GM18870 (cell line): ENCODE data around the gene MRGPRE.
"Not testable (repeated sequence)": the region's sequence is repeated elsewhere in the genome, so short reads cannot be mapped to it uniquely, and the experiment has no call there.

Source experiments
- ATAC-seq: cut with Tn5 transposase; IDR thresholded peaks from one replicate; pipeline ENCODE4 v1.9.1; 2021; ENCODE audit warnings: moderate library complexity; ENCODE audit not compliant: unreplicated experiment

MRGPRE gene, protein sequence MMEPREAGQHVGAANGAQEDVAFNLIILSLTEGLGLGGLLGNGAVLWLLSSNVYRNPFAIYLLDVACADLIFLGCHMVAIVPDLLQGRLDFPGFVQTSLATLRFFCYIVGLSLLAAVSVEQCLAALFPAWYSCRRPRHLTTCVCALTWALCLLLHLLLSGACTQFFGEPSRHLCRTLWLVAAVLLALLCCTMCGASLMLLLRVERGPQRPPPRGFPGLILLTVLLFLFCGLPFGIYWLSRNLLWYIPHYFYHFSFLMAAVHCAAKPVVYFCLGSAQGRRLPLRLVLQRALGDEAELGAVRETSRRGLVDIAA

DNA sequence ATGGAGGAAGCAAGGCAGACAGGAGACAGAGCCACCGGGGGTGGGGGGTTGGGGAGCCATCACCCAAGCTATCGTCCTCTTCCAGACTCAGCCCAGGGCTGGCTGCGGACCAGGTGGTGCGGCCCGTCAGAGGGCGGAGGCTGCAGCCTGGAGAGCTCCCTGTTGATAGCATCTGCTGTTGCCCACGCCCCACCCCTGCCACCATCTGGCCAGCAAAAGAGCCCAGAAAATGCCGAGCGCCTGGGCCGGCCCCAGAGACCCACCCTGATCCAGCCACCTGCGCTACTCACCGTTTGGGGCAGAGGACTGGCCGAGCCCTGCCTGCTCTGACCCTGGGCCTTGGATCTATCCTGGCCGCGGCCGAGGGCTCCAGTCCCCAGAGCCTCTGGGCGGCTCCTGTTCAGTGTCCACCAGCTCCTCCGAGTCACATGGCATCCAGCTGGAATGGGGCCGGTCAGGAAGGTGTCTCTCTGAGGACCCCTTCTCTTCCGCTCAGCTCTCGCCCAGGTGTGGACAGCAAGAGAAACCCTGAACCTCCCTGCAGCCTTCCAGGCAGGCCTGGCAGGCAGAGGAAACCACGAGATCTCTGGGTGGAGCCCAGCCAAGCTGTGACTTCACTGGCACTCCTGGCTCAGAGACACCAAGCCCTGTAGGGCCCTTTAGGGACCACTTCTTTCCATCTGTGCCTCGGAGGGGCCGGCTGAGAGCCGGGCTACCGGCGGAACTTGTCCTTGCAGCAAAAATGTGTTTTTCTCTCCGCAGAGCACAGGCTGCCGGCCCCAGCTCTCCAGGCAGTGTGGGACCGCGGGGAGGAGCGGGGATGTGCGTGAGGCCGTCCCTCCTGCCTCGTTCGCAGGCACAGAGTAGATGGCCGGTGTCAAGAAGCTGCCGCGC is at the start of gene MRGPRE:
MRGPRE (minus strand) TSS at position 567 of the 894 bp plus-strand sequence. CDS start 3,618 bp downstream, outside the sequence.
- ATAC-seq, result no peak

DNA sequence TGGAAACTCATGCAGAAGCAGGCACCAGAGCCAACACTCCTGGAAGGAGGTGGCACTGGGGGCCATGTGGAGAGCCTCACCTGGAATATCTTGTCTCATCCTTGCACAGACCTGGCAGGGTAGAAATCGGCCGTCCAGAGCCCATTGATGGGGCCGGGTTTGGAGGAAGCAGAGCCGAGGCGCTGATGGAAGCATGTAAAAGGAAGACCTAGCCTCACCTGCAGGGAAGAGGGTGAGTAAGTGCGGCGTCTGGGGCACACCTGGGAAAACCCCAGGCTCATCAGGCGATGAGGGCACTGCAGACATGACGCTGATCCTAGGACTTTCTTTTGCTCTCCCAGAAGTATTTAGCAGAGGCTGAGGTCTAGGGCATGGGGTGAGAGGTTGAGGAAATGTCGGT is 48.9 kb upstream of the MRGPRE start:
- ATAC-seq, result not testable (repeated sequence)

DNA sequence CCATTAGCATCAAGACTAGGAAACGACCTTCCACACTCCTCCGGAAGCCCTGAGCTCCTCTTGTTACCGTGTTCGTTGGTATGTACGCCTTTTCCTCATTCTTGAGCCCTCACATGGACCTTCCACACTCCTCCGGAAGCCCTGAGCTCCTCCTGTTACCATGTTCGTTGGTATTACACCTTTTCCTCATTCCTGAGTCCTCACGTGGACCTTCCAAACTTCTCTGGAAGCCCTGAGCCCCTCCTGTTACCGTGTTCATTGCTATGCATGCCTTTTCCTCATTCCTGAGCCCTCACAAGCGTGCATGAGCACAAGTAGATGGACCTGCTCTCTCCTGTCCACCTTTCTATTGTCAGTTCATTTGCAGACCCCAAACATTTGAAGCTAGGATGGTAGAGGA is 48.4 kb upstream of the MRGPRE start:
- ATAC-seq, result not testable (repeated sequence)

DNA sequence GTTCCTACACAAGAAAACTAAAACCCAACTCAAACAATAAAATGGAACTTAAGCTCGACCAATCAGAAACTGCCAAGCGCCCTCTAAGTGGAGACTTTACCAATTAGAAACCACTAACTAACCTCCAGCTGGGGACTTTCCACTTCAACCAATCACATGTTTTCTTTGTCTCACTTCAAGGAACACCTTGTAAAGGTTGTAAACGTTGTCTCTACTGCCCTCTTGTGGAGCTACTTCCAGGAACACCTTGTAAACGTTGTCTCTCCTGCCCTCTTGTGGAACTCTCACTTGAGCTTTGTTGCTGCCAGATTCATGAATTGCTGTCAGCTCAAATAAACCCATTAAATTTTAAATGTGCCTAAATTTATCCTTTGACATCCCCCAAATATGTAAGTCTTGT is 46.7 kb upstream of the MRGPRE start:
- ATAC-seq, result not testable (repeated sequence)

DNA sequence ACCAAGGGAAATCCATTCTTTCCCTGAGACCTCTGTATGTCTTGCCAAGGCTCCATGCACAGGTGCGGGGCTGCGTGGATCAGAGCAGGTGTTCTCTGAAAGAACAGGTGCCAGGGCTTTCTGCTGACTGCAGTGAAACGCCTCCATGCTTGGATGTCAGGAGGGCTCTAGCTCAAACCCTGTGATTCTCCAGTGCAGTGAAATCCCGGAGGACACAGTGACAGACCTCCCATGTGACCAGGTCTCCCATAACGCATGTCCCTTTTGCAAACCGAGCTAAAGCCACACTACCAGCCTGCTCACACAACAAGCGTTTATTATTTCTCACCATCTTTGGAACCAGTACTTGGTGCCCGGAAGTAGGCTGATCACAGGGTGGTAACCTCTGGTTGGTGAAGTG is 41.4 kb upstream of the MRGPRE start:
- not testable (repeated sequence) for ATAC-seq

DNA sequence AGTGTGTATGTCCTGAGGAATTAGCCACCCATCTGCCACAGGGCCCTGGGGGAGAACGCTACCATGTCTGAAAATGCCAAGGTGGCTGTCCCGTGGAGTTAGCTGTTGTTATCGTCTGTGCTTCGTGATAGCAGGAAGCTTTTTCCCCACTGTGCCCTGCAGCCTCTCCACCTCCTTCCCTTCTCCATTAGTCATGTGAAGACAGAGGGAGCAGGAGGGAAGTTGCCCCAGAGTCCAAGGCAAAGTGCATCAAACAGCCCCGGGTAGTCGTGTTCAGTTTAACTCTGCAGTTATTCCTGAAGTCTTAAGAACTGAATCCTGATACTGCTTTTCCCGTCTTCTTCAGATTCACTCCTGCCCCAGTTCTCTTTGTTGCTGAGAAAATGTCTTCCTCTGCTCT is 30.3 kb upstream of the MRGPRE start:
- ATAC-seq, result not testable (repeated sequence)

DNA sequence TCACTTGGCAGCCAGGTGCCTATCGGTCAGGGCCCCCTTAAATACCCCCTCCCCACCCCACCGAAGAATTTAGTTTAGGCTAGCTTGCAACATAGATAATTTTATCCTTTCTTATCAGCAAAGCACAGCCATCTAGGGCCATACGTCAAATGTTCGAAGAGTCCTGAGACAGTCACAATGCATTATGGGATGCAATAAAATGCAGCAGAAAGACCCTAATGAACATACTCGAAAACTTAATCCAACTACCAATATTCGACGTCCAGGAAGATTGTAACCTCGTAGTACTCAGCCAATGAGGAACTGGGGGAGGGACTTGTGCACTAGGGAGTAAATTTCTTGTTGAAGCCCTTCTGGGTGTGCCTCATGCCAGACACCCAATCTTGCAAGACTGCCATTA is 29.6 kb upstream of the MRGPRE start:
- not testable (repeated sequence) for ATAC-seq

DNA sequence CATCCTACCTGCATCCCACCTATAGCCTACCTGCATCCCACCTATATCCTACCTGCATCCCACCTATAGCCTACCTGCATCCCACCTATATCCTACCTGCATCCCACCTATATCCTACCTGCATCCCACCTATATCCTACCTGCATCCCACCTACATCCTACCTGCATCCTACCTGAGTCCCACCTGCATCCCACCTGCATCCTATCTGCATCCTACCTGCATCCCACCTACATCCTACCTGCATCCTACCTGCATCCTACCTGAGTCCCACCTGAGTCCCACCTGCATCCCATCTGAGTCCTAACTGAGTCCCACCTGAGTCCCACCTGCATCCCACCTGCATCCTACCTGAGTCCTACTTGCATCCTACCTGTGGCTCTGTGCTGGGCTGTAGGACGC is 25.3 kb upstream of the MRGPRE start:
- ATAC-seq, result not testable (repeated sequence)

DNA sequence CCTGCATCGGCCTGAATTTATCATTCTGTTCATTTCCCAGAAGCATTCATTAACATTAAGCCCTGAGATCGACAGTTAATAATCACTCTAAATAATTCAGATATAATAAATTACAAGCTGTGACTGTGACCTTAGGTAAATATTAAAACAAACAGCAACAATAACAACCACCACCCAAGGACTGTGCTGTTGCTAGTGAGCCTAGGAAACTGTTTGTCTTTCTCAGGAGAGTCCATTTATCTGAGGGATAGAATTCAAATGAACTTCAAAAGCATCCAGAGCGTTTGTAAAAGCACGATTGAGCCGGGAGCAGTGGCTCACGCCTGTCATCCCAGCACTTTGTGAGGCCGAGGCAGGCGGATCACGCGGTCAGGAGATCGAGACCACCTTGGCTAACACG is 23.0 kb upstream of the MRGPRE start:
- not testable (repeated sequence) for ATAC-seq

DNA sequence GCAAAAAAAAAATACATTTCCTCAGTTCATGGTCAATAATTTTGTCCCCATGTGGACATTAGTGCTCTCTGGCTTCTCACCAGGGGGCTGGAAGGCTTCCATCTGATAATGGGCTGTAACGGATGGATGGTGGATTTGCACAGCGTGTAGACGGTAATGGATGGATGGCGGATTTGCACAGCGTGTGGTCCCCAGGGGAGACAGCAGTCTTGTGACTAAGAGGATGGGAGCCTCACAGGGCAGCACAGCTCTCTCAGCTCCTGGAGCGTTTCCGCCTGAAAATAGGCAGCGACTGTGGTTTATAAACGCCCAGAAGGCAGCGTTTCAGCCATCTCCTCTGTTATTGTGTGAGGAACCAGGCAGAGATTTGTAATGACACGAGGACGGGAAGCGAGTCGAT is 22.6 kb upstream of the MRGPRE start:
- not testable (repeated sequence) for ATAC-seq

DNA sequence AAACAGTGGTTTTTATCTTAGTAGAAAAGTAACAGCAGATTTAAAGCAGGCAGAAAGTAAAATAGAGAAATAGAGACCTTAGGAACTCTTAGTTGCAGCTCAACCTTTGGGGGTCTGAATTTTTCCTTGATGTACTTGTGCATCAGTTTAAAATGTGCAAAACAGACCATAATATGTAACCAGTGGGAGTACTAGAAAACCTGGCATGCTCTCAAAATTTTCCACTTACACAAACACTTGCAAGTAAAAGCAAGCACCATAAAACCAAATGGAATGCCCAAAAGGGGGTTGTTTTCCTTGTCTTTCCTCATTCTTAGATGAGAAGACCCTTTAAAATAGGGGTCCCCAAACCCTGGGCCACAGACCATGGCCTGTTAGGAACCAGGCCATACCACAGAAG is 12.9 kb upstream of the MRGPRE start:
- ATAC-seq, result no peak

DNA sequence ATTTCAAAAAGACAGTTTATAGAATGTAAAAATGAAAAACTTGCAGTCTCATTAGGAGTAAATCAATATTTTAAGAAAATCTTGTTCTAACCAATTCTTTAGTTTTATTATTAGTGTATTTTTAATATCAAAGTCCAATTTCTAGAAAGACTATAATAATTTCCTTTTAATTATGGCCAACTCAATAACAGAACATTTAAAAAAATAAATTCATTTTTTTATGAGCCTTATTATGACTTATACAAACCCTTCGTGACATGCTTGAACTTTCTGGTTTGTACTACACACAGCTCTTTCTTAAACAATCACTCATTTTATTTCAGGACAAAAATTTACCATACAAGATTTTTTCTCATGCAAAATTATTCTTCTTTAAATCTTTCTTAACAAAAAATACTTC is 11.7 kb upstream of the MRGPRE start:
- no peak for ATAC-seq

DNA sequence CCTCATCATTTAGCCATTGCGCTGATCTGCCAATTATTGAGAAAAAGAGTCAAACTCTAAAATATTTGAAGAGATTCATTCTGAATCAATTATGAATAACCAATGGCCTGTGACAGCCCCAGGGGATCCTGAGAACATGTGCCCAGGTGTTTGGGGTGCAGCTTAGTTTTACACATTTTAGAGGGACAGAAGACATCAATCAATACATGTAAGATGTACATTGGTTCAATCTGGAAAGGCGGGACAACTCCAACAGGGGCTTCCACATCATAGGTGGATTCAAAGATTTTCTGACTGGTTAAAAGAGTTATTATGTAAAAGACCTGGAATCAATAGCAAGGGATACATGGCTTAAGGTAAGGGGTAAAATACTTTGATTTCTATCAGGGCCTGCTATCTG is 4.9 kb upstream of the MRGPRE start:
- no peak for ATAC-seq

DNA sequence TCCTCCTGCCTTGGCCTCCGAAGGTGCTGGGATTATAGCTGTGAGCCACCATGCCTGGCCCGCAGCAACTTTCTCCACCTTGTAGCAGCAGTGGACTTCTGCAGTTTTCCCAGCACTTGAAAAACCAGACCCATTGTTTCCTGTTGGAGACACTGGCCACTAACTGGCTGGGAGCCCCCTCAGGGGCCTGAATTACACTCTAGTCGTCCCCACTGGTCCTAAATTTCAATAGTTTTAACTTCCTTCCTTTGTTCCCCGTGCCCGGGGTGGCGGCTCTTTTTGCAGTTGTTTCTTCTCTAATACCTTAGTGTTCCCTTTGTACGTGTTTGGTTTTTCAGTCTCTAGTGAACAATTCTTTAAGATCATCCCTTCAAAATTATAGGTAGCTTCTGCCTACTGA is 2.6 kb upstream of the MRGPRE start:
- no peak for ATAC-seq

DNA sequence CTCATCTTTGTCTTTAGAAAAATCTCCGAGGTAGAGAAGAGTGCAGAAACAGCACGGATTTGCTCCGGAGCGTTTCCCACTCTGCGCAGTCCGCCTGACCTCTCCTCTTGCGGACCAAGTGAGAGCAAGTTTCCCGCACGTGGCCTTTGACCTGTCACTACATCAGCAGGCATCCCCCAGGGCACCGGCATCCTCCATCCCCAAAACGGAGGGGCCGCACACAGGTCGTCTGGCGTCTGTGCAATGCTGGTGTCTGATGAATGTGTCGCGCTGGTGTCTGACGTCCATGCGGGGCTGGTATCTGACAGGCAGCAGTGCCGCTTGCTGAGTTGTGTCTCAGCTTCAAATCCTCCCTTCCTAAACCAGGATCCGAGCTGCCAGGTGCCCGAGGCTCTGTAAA is 739 bp upstream of the MRGPRE start:
- no peak for ATAC-seq

DNA sequence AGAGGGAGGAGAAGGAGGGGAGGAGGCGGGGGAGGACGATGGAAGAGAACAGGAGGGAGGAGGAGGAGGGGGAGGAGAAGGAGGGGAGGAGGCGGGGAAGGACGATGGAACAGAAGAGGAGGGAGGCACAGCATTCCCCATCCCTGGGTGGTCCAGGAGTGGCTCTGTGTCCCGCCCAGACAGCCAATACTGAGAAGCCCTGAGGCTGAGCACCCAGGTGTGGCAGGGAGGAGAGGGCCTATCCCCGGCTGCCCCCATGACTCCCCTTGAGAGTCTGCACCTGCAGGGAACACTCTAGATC is 717 bp downstream of the MRGPRE start:
- ATAC-seq, result no peak

DNA sequence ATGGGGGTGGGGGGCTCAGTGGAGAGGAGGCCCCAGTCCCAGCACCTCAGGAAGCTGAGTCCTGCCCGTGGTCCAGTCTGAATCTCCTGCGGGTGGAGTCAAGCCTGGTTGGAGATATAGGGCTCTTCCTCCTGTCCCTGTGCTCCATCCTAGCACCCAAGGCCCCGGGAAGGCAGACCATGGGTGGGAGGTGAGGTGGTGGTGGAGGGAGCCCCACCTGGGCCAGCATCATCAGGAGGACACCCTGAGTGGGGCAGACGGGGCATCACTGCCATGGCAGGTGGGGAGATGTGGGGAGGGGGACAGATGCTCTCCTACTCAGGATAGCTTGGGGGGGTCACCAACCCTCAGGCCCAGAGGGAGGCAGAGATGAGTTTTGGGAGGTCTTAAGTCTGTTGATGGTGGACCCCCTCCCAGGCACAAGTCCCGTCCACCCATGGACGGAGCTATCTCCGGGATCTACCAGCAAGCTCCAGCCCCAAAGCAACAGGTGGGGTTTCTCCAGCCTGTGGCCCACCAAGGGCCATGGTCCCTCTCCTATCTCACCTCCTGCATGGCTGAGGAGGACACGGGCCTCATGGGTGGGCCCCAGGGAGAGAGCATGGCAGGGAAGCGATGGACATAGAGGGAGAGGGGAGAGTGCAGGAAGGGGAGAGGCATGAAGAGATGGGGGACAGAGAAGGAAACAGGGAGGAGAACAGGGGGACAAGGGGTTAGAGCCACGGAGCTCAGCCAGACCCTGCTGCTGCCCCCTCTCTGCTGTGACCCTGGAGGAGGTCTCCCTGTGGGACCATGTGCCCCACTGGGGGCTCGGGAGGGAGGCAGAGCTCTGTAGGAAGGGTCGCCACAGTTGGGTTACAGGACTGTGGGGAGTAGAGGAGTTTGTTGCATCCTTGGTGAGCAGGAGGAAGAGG is 1.3 kb downstream of the MRGPRE start:
- no peak for ATAC-seq

DNA sequence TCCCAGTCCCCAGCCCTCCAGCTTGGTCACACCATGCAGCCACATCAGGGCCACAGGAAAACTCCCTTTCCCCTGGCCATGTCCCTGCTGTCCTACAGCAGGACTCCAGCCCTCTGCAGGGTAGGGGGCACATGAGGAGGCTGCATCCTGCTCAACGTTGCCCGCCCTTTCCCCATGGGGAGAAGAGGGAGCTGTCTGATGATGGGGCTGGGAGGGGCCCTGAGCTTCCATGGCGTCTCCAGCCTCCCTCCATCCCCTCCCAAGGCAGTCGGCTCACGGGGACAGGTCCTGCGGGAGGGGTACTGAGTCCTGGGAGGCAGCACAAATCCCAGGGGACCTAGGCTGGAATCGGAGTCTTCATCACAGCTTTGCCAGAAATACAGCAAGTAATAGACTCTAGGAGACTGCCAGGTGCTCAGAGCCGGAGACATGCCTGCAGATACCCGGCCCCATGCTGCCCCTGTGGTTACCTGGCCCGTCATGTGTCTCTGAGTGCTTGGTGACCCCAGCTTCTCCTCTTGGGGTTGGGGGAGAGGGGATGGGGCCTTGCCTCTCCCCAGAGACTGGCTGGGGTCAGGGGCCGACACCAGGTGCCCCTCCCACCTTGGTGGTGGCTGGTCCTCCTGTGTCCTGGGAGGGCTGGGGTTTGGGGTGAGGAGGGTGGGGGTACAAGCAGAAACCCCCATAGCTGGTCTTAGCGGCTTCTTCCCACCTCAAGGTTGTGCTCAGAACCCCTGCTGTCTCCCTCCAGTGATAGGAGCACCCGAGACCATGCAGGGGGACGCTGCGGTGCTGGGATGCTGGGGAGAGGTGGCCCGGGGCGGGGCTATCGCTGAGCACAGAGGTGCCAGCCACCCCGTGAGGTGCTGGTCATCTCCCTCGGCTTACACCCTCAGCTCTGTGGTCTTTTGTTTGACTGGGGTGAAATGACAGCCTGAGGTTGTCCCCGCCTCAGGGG is 2.3 kb downstream of the MRGPRE start:
- ATAC-seq, result no peak

DNA sequence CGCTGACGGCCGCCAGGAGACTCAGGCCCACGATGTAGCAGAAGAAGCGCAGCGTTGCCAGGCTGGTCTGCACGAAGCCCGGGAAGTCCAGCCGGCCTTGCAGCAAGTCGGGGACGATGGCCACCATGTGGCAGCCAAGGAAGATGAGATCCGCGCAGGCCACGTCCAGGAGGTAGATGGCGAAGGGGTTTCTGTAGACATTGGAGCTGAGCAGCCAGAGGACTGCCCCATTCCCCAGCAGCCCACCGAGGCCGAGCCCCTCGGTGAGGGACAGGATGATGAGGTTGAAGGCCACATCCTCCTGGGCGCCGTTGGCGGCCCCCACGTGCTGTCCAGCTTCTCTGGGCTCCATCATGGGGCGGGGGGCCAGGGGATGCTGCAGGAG is 3.8 kb downstream of the MRGPRE start:
- no peak for ATAC-seq
